Measurements from ENCODE around the gene PROCA1. TPM values are rescaled to one million over a fixed set of nuclear protein-coding genes. Genes with fewer than 3 reads are reported as not detected.
A peak's percentile ranks its signal among the peaks of the same experiment; 100 is the strongest.

Gene PROCA1
- total and polyA plus RNA-seq, 9 donors = 0.80 to 5.5 (median 3.1) TPM

GRCh38 chr17:28716740-28717577 lies 5.3 kb upstream of the PROCA1 start:
- H3K9me3 ChIP-seq (replicated peaks; ENCODE audit: control insufficient read depth, low read depth, low read length) = no peaks in the 10 kb centered on the region
- H3K27ac ChIP-seq (ENCODE audit: low read length) = peak overlapping the region; percentile 98
- peak overlapping the region; percentile 61 for H3K4me3 ChIP-seq (ENCODE audit: low read length)
- H3K27me3 ChIP-seq (ENCODE audit: control insufficient read depth, insufficient read depth, low read length) = no peaks in the 10 kb centered on the region
- peaks cover 57% of the 10 kb centered on the region for H3K4me1 ChIP-seq (ENCODE audit: control insufficient read depth, insufficient read depth, low read length)
- WGBS (ENCODE audit: insufficient coverage) = 4% methylated on average over 61 of the region's 63 CpGs
- H3K36me3 ChIP-seq (ENCODE audit: control insufficient read depth, insufficient read depth, low read length) = peaks cover 41% of the 10 kb centered on the region
- DNase-seq = peak; percentile 64

GRCh38 chr17:28715217-28715616 lies 3.5 kb upstream of the PROCA1 start:
- no peak for DNase-seq
- H3K9me3 ChIP-seq (replicated peaks; ENCODE audit: control insufficient read depth, low read depth, low read length) = no peaks in the 10 kb centered on the region
- H3K36me3 ChIP-seq (ENCODE audit: control insufficient read depth, insufficient read depth, low read length) = peaks cover 28% of the 10 kb centered on the region
- H3K27ac ChIP-seq (ENCODE audit: low read length) = no peak overlapping the region
- H3K4me1 ChIP-seq (ENCODE audit: control insufficient read depth, insufficient read depth, low read length) = peaks cover 53% of the 10 kb centered on the region
- H3K4me3 ChIP-seq (ENCODE audit: low read length) = no peak overlapping the region
- H3K27me3 ChIP-seq (ENCODE audit: control insufficient read depth, insufficient read depth, low read length) = no peaks in the 10 kb centered on the region
- no CpG with 5 or more reads among the region's 2 CpGs for WGBS (ENCODE audit: insufficient coverage)

- 100% methylated on average over 2 of the region's 3 CpGs for WGBS (ENCODE audit: insufficient coverage)
- H3K9me3 ChIP-seq (replicated peaks; ENCODE audit: control insufficient read depth, low read depth, low read length) = no peaks in the 10 kb centered on the region
- H3K4me3 ChIP-seq (ENCODE audit: low read length) = no peak overlapping the region
- no peak overlapping the region for H3K27ac ChIP-seq (ENCODE audit: low read length)
- H3K4me1 ChIP-seq (ENCODE audit: control insufficient read depth, insufficient read depth, low read length) = peaks cover 57% of the 10 kb centered on the region
- peaks cover 28% of the 10 kb centered on the region for H3K36me3 ChIP-seq (ENCODE audit: control insufficient read depth, insufficient read depth, low read length)
- no peak for DNase-seq
- H3K27me3 ChIP-seq (ENCODE audit: control insufficient read depth, insufficient read depth, low read length) = no peaks in the 10 kb centered on the region
These were observed 2.6 kb upstream of the PROCA1 start for GRCh38 chr17:28714281-28714680.

- no peaks in the 10 kb centered on the region for H3K9me3 ChIP-seq (replicated peaks; ENCODE audit: control insufficient read depth, low read depth, low read length)
- H3K4me1 ChIP-seq (ENCODE audit: control insufficient read depth, insufficient read depth, low read length) = peaks cover 43% of the 10 kb centered on the region
- peaks cover 28% of the 10 kb centered on the region for H3K36me3 ChIP-seq (ENCODE audit: control insufficient read depth, insufficient read depth, low read length)
- DNase-seq = no peak
- WGBS (ENCODE audit: insufficient coverage) = 80% methylated on average over 1 of the region's 7 CpGs
- H3K27ac ChIP-seq (ENCODE audit: low read length) = no peak overlapping the region
- no peaks in the 10 kb centered on the region for H3K27me3 ChIP-seq (ENCODE audit: control insufficient read depth, insufficient read depth, low read length)
- no peak overlapping the region for H3K4me3 ChIP-seq (ENCODE audit: low read length)
These were observed 1.2 kb upstream of the PROCA1 start for GRCh38 chr17:28712705-28713415.

- H3K36me3 ChIP-seq (ENCODE audit: control insufficient read depth, insufficient read depth, low read length) = peaks cover 28% of the 10 kb centered on the region
- H3K27ac ChIP-seq (ENCODE audit: low read length) = peak overlapping the region; percentile 97
- peak overlapping the region; percentile 41 for H3K4me3 ChIP-seq (ENCODE audit: low read length)
- peaks cover 41% of the 10 kb centered on the region for H3K4me1 ChIP-seq (ENCODE audit: control insufficient read depth, insufficient read depth, low read length)
- no peaks in the 10 kb centered on the region for H3K9me3 ChIP-seq (replicated peaks; ENCODE audit: control insufficient read depth, low read depth, low read length)
- DNase-seq = peak; percentile 69
- no peaks in the 10 kb centered on the region for H3K27me3 ChIP-seq (ENCODE audit: control insufficient read depth, insufficient read depth, low read length)
- WGBS (ENCODE audit: insufficient coverage) = 10% methylated on average over 27 of the region's 34 CpGs
These were observed 480 bp upstream of the PROCA1 start for GRCh38 chr17:28712032-28712704.

- WGBS (ENCODE audit: insufficient coverage) = under 1% methylated on average over 68 of the region's 74 CpGs
- Histone ChIP-seq H3K27ac (ENCODE audit: low read length) (peak overlapping the region; percentile 97), H3K4me3 (ENCODE audit: low read length) (peak overlapping the region; percentile 59), H3K36me3 (ENCODE audit: control insufficient read depth, insufficient read depth, low read length) (peaks cover 29% of the 10 kb centered on the region), H3K9me3 (replicated peaks; ENCODE audit: control insufficient read depth, low read depth, low read length) (no peaks in the 10 kb centered on the region), H3K4me1 (ENCODE audit: control insufficient read depth, insufficient read depth, low read length) (peaks cover 32% of the 10 kb centered on the region), H3K27me3 (ENCODE audit: control insufficient read depth, insufficient read depth, low read length) (no peaks in the 10 kb centered on the region)
- peak; percentile 95 for DNase-seq
These were observed 596 bp downstream of the PROCA1 start for GRCh38 chr17:28710861-28711722.

- Histone ChIP-seq H3K36me3 (ENCODE audit: control insufficient read depth, insufficient read depth, low read length) (peaks cover 36% of the 10 kb centered on the region), H3K4me3 (ENCODE audit: low read length) (no peak overlapping the region), H3K9me3 (replicated peaks; ENCODE audit: control insufficient read depth, low read depth, low read length) (no peaks in the 10 kb centered on the region), H3K27me3 (ENCODE audit: control insufficient read depth, insufficient read depth, low read length) (no peaks in the 10 kb centered on the region), H3K27ac (ENCODE audit: low read length) (no peak overlapping the region), H3K4me1 (ENCODE audit: control insufficient read depth, insufficient read depth, low read length) (peaks cover 20% of the 10 kb centered on the region)
- 73% methylated on average over 1 of the region's 2 CpGs for WGBS (ENCODE audit: insufficient coverage)
- no peak for DNase-seq
These were observed 4.4 kb downstream of the PROCA1 start for GRCh38 chr17:28707339-28707720.

GRCh38 chr17:28706471-28707338 lies 5.0 kb downstream of the PROCA1 start:
- Histone ChIP-seq H3K9me3 (replicated peaks; ENCODE audit: control insufficient read depth, low read depth, low read length) (no peaks in the 10 kb centered on the region), H3K27ac (ENCODE audit: low read length) (no peak overlapping the region), H3K27me3 (ENCODE audit: control insufficient read depth, insufficient read depth, low read length) (no peaks in the 10 kb centered on the region), H3K4me3 (ENCODE audit: low read length) (no peak overlapping the region), H3K36me3 (ENCODE audit: control insufficient read depth, insufficient read depth, low read length) (peaks cover 43% of the 10 kb centered on the region), H3K4me1 (ENCODE audit: control insufficient read depth, insufficient read depth, low read length) (peaks cover 14% of the 10 kb centered on the region)
- no CpG with 5 or more reads among the region's 7 CpGs for WGBS (ENCODE audit: insufficient coverage)
- no peak for DNase-seq

- no peaks in the 10 kb centered on the region for H3K27me3 ChIP-seq (ENCODE audit: control insufficient read depth, insufficient read depth, low read length)
- H3K4me3 ChIP-seq (ENCODE audit: low read length) = no peak overlapping the region
- no peak overlapping the region for H3K27ac ChIP-seq (ENCODE audit: low read length)
- peaks cover 10% of the 10 kb centered on the region for H3K4me1 ChIP-seq (ENCODE audit: control insufficient read depth, insufficient read depth, low read length)
- WGBS (ENCODE audit: insufficient coverage) = 79% methylated on average over 4 of the region's 10 CpGs
- H3K36me3 ChIP-seq (ENCODE audit: control insufficient read depth, insufficient read depth, low read length) = peaks cover 51% of the 10 kb centered on the region
- H3K9me3 ChIP-seq (replicated peaks; ENCODE audit: control insufficient read depth, low read depth, low read length) = no peaks in the 10 kb centered on the region
- no peak for DNase-seq
These were observed 5.9 kb downstream of the PROCA1 start for GRCh38 chr17:28705728-28706334.

All from muscle of leg (tissue), 11 donors.